H1 (cell line): Measurements from ENCODE around the gene LDLRAD4. TPM values are rescaled to one million over a fixed set of nuclear protein-coding genes. Genes with fewer than 3 reads are reported as not detected.

Experiments used
- CTCF ChIA-PET: fragments of 300-600 bp; sonication (Branson Sonifier 250); formaldehyde crosslinking; loops from one replicate; lab custom pipeline; 2021; ENCODE audit not compliant: partially characterized antibody; lab: Charles Lee
- POLR2A ChIA-PET: fragments of 300-600 bp; sonication (Branson Sonifier 250); formaldehyde crosslinking; loops from one replicate; lab custom pipeline; 2021; ENCODE audit warnings: inconsistent platforms; ENCODE audit not compliant: partially characterized antibody; lab: Charles Lee
- DNase-seq, 2 experiments: peaks; one replicate each; pipeline versions ENCODE4 v3.0.0 to v3.0.0-alpha.2; 2010 to 2022; ENCODE audit warnings: low spot score in 2 of 2, low read depth in 1 of 2, mixed read lengths in 1 of 2
- FAIRE-seq: peaks from 2 replicates; lab custom pipeline; 2011; peaks lifted over from hg19 to GRCh38; lab: Jason Lieb, UNC
- H2AFZ ChIP-seq: 2 replicates; pipeline ENCODE4 v1.8.1; 2012; ENCODE audit warnings: low read length, inconsistent platforms
- H2AK5ac ChIP-seq: 2 replicates; pipeline ENCODE4 v1.6.1; 2013; ENCODE audit warnings: low read depth, low read length
- H2BK120ac ChIP-seq: replicated peaks from 2 replicates; pipeline ENCODE3; 2013; ENCODE audit warnings: low read depth, low read length, inconsistent platforms
- H2BK12ac ChIP-seq: 2 replicates; pipeline ENCODE4 v1.6.1; 2013; ENCODE audit warnings: low read depth, low read length
- H2BK15ac ChIP-seq: 2 replicates; pipeline ENCODE4 v1.6.1; 2013; ENCODE audit warnings: low read length
- H2BK20ac ChIP-seq: 2 replicates; pipeline ENCODE4 v1.6.1; 2013; ENCODE audit warnings: low read length
- H2BK5ac ChIP-seq: 2 replicates; pipeline ENCODE4 v1.6.1; 2013; ENCODE audit warnings: low read depth, low read length
- H3K14ac ChIP-seq: 2 replicates; pipeline ENCODE4 v1.6.1; 2013; ENCODE audit warnings: inconsistent platforms; ENCODE audit not compliant: insufficient read length
- H3K18ac ChIP-seq: 2 replicates; pipeline ENCODE4 v1.6.1; 2013; ENCODE audit warnings: low read length; ENCODE audit errors: extremely low read depth
- H3K23ac ChIP-seq: 2 replicates; pipeline ENCODE4 v1.6.1; 2013; ENCODE audit warnings: inconsistent platforms; ENCODE audit not compliant: insufficient read length
- H3K23me2 ChIP-seq: 2 replicates; pipeline ENCODE4 v1.6.1; 2013; ENCODE audit warnings: low read depth, low read length
- H3K27ac ChIP-seq: 2 replicates; pipeline ENCODE4 v1.6.1; 2011; ENCODE audit warnings: low read depth, low read length, inconsistent platforms
- H3K27me3 ChIP-seq, 4 experiments: replicated peaks in 1 of 4; 1 replicate in 1 of 4; 2 replicates in 3 of 4; pipeline versions ENCODE4 v1.6.1 to v1.8.1; 2011 to 2013; ENCODE audit warnings: low read length in 3 of 4, mild to moderate bottlenecking in 3 of 4, inconsistent platforms in 2 of 4, mixed read lengths in 2 of 4, moderate library complexity in 1 of 4; ENCODE audit not compliant: control insufficient read depth in 3 of 4, insufficient read depth in 3 of 4; ENCODE audit errors: extremely low read depth in 1 of 4
- H3K36me3 ChIP-seq, 4 experiments: 2 replicates each; pipeline versions ENCODE4 v1.6.1 to v1.8.1; 2011 to 2013; ENCODE audit warnings: mild to moderate bottlenecking in 4 of 4, low read length in 3 of 4, moderate library complexity in 2 of 4, control low read depth in 1 of 4, inconsistent platforms in 1 of 4; ENCODE audit not compliant: insufficient read depth in 4 of 4, control insufficient read depth in 2 of 4
- H3K4ac ChIP-seq: replicated peaks from 2 replicates; pipeline ENCODE3; 2013; ENCODE audit warnings: low read length, low read depth, mixed read lengths, inconsistent platforms; ENCODE audit not compliant: insufficient read length
- H3K4me1 ChIP-seq, 4 experiments: replicated peaks in 1 of 4; 1 replicate in 1 of 4; 2 replicates in 3 of 4; pipeline versions ENCODE4 v1.6.1 to v1.8.1; 2011 to 2013; ENCODE audit warnings: low read length in 3 of 4, inconsistent platforms in 2 of 4, mixed read lengths in 1 of 4; ENCODE audit not compliant: insufficient read depth in 4 of 4, control insufficient read depth in 3 of 4
- H3K4me2 ChIP-seq, 2 experiments: 2 replicates each; pipeline versions ENCODE4 v1.6.1 to v1.8.1; 2011 to 2013; ENCODE audit warnings: low read depth in 2 of 2, low read length in 2 of 2, control low read depth in 1 of 2, inconsistent platforms in 1 of 2, mild to moderate bottlenecking in 1 of 2; ENCODE audit not compliant: insufficient read depth in 1 of 2
- H3K4me3 ChIP-seq, 4 experiments: fragments of 200-600, 300-600 bp in 1 of 4; sonication (generic), shearing (Covaris generic), sonication (Bioruptor Twin) in 1 of 4; 2 replicates each; pipeline versions ENCODE4 v1.5.1 to v1.8.1; 2011 to 2016; ENCODE audit warnings: low read length in 4 of 4, low read depth in 3 of 4, control low read depth in 2 of 4, inconsistent platforms in 2 of 4, mild to moderate bottlenecking in 2 of 4, mixed read lengths in 1 of 4, moderate library complexity in 1 of 4; ENCODE audit not compliant: insufficient read depth in 2 of 4; ENCODE audit errors: extremely low read depth in 1 of 4
- H3K56ac ChIP-seq: replicated peaks from 2 replicates; pipeline ENCODE3; 2013; ENCODE audit warnings: low read depth, mild to moderate bottlenecking, mixed read lengths, low read length, inconsistent platforms; ENCODE audit not compliant: insufficient read length
- H3K79me1 ChIP-seq: 2 replicates; pipeline ENCODE4 v1.6.1; 2013; ENCODE audit warnings: low read depth, low read length, control low read depth
- H3K79me2 ChIP-seq, 2 experiments: 2 replicates each; pipeline versions ENCODE4 v1.6.1 to v1.8.1; 2012 to 2013; ENCODE audit warnings: low read length in 2 of 2, mild to moderate bottlenecking in 2 of 2, inconsistent platforms in 1 of 2; ENCODE audit not compliant: insufficient read depth in 2 of 2, control insufficient read depth in 1 of 2
- H3K9ac ChIP-seq, 4 experiments: replicated peaks in 1 of 4; 1 replicate in 1 of 4; 2 replicates in 3 of 4; pipeline versions ENCODE4 v1.6.1 to v1.8.1; 2011 to 2013; ENCODE audit warnings: low read depth in 3 of 4, low read length in 3 of 4, control low read depth in 2 of 4, mild to moderate bottlenecking in 2 of 4, moderate library complexity in 2 of 4, inconsistent platforms in 1 of 4; ENCODE audit errors: extremely low read depth in 1 of 4
- H3K9me3 ChIP-seq, 2 experiments: 2 replicates each; pipeline versions ENCODE4 v1.6.1 to v1.8.1; 2012 to 2013; ENCODE audit warnings: mild to moderate bottlenecking in 2 of 2, moderate library complexity in 2 of 2, control low read depth in 1 of 2, inconsistent platforms in 1 of 2, low read depth in 1 of 2, low read length in 1 of 2, mixed read lengths in 1 of 2; ENCODE audit not compliant: insufficient read depth in 2 of 2
- H4K20me1 ChIP-seq, 2 experiments: replicated peaks in 1 of 2; 2 replicates each; pipeline versions ENCODE3 to v1.8.1; 2011 to 2013; ENCODE audit warnings: inconsistent platforms in 2 of 2, low read length in 2 of 2, mild to moderate bottlenecking in 1 of 2; ENCODE audit not compliant: insufficient read depth in 2 of 2, control insufficient read depth in 1 of 2
- H4K5ac ChIP-seq: 2 replicates; pipeline ENCODE4 v1.6.1; 2013; ENCODE audit warnings: low read length, low read depth, mixed read lengths, inconsistent platforms; ENCODE audit not compliant: insufficient read length
- H4K8ac ChIP-seq: 2 replicates; pipeline ENCODE4 v1.8.0; 2013; ENCODE audit warnings: mild to moderate bottlenecking, moderate library complexity, low read length, inconsistent platforms; ENCODE audit not compliant: insufficient read depth; ENCODE audit errors: extremely low read depth
- H4K91ac ChIP-seq: replicated peaks from 2 replicates; pipeline ENCODE3; 2013; ENCODE audit warnings: low read length, mixed read lengths, inconsistent platforms; ENCODE audit not compliant: insufficient read length
- BCL11A ChIP-seq, 2 experiments: IDR thresholded peaks; one replicate each; pipeline ENCODE4 v1.6.1; 2011; ENCODE audit warnings: low read depth in 2 of 2, low read length in 2 of 2, mild to moderate bottlenecking in 2 of 2
- CBX5 ChIP-seq: fragments of 300-800, 300-1000 bp; sonication (generic); IDR thresholded peaks from 2 replicates; pipeline ENCODE4 v1.7.1; 2016; ENCODE audit warnings: antibody characterized with exemption, low read length, low read depth
- CREB1 ChIP-seq: IDR thresholded peaks from 2 replicates; pipeline ENCODE4 v1.6.1; 2012; ENCODE audit warnings: inconsistent platforms
- MAX ChIP-seq: IDR thresholded peaks from 2 replicates; pipeline ENCODE4 v1.6.1; 2012; ENCODE audit warnings: inconsistent platforms
- NANOG ChIP-seq: IDR thresholded peaks from 2 replicates; pipeline ENCODE4 v1.6.1; 2011; ENCODE audit warnings: low read length, low read depth, mild to moderate bottlenecking, inconsistent platforms; ENCODE audit not compliant: insufficient read depth, poor library complexity, severe bottlenecking
- POLR2A ChIP-seq, 2 experiments: IDR thresholded peaks; 1 replicate in 1 of 2; 2 replicates in 1 of 2; pipeline ENCODE4 v1.6.1; 2011; ENCODE audit warnings: low read depth in 2 of 2, low read length in 2 of 2, mild to moderate bottlenecking in 2 of 2; ENCODE audit errors: control extremely low read depth in 1 of 2
- POU5F1 ChIP-seq: IDR thresholded peaks from 2 replicates; pipeline ENCODE4 v1.6.1; 2011; ENCODE audit warnings: low read depth, mild to moderate bottlenecking, low read length, moderate library complexity
- SIRT6 ChIP-seq: IDR thresholded peaks from one replicate; pipeline ENCODE4 v1.7.1; 2012; ENCODE audit warnings: low read length, inconsistent platforms
- SP1 ChIP-seq: IDR thresholded peaks from 2 replicates; pipeline ENCODE4 v1.6.1; 2011; ENCODE audit warnings: low read depth, low read length
- SUZ12 ChIP-seq: fragments of 200-600 bp; sonication (generic); IDR thresholded peaks from 2 replicates; pipeline ENCODE4 v1.6.1; 2012; ENCODE audit warnings: mild to moderate bottlenecking, inconsistent platforms, low read length, moderate library complexity, mixed read lengths
- TAF7 ChIP-seq: optimal IDR thresholded peaks from 2 replicates; pipeline ENCODE3; 2011; ENCODE audit warnings: low read depth, mild to moderate bottlenecking, inconsistent platforms, low read length, moderate library complexity, borderline replicate concordance
- TCF12 ChIP-seq: IDR thresholded peaks from 2 replicates; pipeline ENCODE4 v1.6.1; 2011; ENCODE audit warnings: low read depth, mild to moderate bottlenecking, low read length
- TEAD4 ChIP-seq: IDR thresholded peaks from 2 replicates; pipeline ENCODE4 v1.6.1; 2012; ENCODE audit warnings: low read depth, low read length, inconsistent platforms, mixed read lengths
- WGBS, 2 experiments: shearing (Covaris generic) in 1 of 2; methylation state at CpG; one replicate each; pipeline versions ENCODE4 v1.1.6 to v1.1.7; 2013 to 2015; ENCODE audit warnings: low lambda C conversion rate in 2 of 2, mixed read lengths in 2 of 2, inconsistent platforms in 1 of 2, low coverage in 1 of 2, missing lambda C conversion rate in 1 of 2; ENCODE audit not compliant: insufficient replicate concordance in 2 of 2, insufficient coverage in 1 of 2, insufficient read length in 1 of 2; ENCODE audit errors: extremely low coverage in 1 of 2, missing lambda C conversion rate in 1 of 2; 5-methylcytosine and 5-hydroxymethylcytosine counted together
- polyA plus RNA-seq, 7 experiments: library from polyadenylated mRNA; depleted of rRNA in 3 of 7; stranded (reverse) in 5 of 7; unstranded in 2 of 7; fragments of >200 nt in 5 of 7; fragments of 200-250 nt in 2 of 7; gene quantifications; 1 replicate in 5 of 7; 2 replicates in 1 of 7; 4 replicates in 1 of 7; pipeline versions ENCODE4 v1.2.1 to v1.2.3, GENCODE V29; 2011 to 2013; ENCODE audit warnings: missing spikeins in 2 of 7, mixed read lengths in 2 of 7
- total RNA-seq: library from RNA; stranded (reverse); fragmentation: NEBNext Ultra II Directional; extraction: Animal tissue kit (Norgen Biotek cat#: 25700); gene quantifications from 2 replicates; pipeline ENCODE4 v1.2.1, GENCODE V29; 2021
- TF ChIP-seq, protein P1 (sequence below): IDR thresholded peaks from 2 replicates; pipeline ENCODE4 v1.6.1; 2012; ENCODE audit warnings: inconsistent platforms

The LDLRAD4 gene
- total and polyA plus RNA-seq, 2 of the 8 experiments (the other 6 are each of a cell fraction or from before 2014, with no cell fraction given): 0.77 to 1.4 TPM

GRCh38 chr18:13406049-13406615 lies 187.6 kb downstream of the LDLRAD4 start:
- Histone ChIP-seq H3K14ac (no peak overlapping the region), H3K18ac (no peak overlapping the region), H2BK120ac (no peak overlapping the region), H4K8ac (no peak overlapping the region; the same call in 1 of the 2 replicates), H3K79me1 (no peaks in the 10 kb centered on the region), H2BK15ac (no peak overlapping the region), H3K4ac (no peak overlapping the region), H3K4me1 (no peaks in the 10 kb centered on the region), H3K9me3 (no peaks in the 10 kb centered on the region), H3K27ac (no peak overlapping the region), H2BK12ac (no peak overlapping the region), H4K5ac (no peak overlapping the region), H3K23ac (no peak overlapping the region), H3K4me3 (no peak overlapping the region), H3K79me2 (no peaks in the 10 kb centered on the region), H2AFZ (no peak overlapping the region), H3K36me3 (no peaks in the 10 kb centered on the region), H3K27me3 (no peaks in the 10 kb centered on the region), H3K9ac (no peak overlapping the region), H4K20me1 (no peaks in the 10 kb centered on the region), H2AK5ac (no peak overlapping the region), H4K91ac (no peak overlapping the region), H3K23me2 (no peaks in the 10 kb centered on the region), H2BK5ac (no peak overlapping the region), H3K56ac (no peak overlapping the region), H2BK20ac (no peak overlapping the region), H3K4me2 (no peak overlapping the region)
- FAIRE-seq: no peak
- WGBS, 2 experiments: 96% methylated on average over 9 of the region's 9 CpGs; no CpG with 5 or more reads in 1 of the 2 experiments
- ChIA-PET POLR2A (no interaction called here), CTCF (interaction anchor here (1.2 to 1.8 kb wide), 4 partner anchors 10 to 190 kb away, joined by 3 to 10 read pairs (median 4); no protein-coding TSS in a partner anchor)
- TF ChIP-seq MAX: no peak
- TF ChIP-seq, protein P1, sequence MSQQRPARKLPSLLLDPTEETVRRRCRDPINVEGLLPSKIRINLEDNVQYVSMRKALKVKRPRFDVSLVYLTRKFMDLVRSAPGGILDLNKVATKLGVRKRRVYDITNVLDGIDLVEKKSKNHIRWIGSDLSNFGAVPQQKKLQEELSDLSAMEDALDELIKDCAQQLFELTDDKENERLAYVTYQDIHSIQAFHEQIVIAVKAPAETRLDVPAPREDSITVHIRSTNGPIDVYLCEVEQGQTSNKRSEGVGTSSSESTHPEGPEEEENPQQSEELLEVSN: no peak
- no peak for TF ChIP-seq NANOG
- no peak for TF ChIP-seq SIRT6
- TF ChIP-seq POLR2A (IDR thresholded peaks at IDR 0.05; ENCODE audit: control extremely low read depth in 1 of 2, low read depth in 2 of 2, low read length in 2 of 2): no peak
- TF ChIP-seq CBX5: no peak
- no peak for TF ChIP-seq SUZ12
- no peak for TF ChIP-seq SP1
- no peak for TF ChIP-seq CREB1
- no peak for TF ChIP-seq POU5F1
- TF ChIP-seq BCL11A (IDR thresholded peaks at IDR 0.05; ENCODE audit: low read depth in 2 of 2, low read length in 2 of 2): no peak
- no peak for TF ChIP-seq TAF7
- no peak for TF ChIP-seq TCF12
- no peak for TF ChIP-seq TEAD4
- no peak for DNase-seq
